HG03342 (cell line): ENCODE data around the gene RUNX1.
"Not testable (repeated sequence)": the region's sequence is repeated elsewhere in the genome, so short reads cannot be mapped to it uniquely, and the experiment has no call there.

Experiments used
- ATAC-seq: cut with Tn5 transposase; IDR thresholded peaks from one replicate; pipeline ENCODE4 v1.9.1; 2021; ENCODE audit warnings: mild to moderate bottlenecking, moderate library complexity; ENCODE audit not compliant: unreplicated experiment

The RUNX1 gene

GRCh38 chr21:34994766-34995631, 54.1 kb downstream of the RUNX1 start:
- no peak for ATAC-seq

GRCh38 chr21:34993521-34993921, 55.6 kb downstream of the RUNX1 start:
- ATAC-seq = not testable (repeated sequence)

DNA sequence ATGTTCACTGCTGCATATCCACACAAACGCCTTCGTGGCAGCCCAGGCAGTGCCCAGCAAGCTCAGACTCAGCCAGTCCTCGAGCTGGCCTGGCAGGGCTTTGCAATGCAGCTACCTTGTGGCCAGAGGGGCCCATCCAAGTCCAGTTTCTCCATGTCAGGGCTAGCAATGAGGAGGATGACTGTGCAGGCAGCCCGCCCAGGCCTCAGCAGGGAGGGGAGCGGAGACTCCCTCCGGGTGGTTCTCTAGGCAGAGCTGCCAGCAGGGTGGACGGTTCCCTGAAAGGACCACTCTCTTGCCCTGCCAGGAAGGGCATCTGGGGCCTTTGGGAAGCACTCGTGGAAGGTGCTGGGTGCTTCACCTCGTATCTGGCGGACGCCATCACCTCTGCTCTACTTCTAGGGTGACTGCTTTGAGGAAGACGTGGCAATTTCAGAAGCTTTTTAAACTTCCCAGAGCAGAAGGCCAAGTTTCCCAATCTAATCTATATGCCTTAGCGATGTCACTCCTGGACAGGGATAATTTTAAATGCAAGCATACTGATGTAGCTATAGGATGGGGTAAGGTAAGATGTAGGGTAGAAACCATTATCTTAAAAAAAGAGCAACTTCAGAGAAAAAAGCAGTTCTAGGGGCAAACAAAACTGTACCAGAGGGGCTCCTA, 56.2 kb downstream of the RUNX1 start:
- ATAC-seq = no peak

DNA sequence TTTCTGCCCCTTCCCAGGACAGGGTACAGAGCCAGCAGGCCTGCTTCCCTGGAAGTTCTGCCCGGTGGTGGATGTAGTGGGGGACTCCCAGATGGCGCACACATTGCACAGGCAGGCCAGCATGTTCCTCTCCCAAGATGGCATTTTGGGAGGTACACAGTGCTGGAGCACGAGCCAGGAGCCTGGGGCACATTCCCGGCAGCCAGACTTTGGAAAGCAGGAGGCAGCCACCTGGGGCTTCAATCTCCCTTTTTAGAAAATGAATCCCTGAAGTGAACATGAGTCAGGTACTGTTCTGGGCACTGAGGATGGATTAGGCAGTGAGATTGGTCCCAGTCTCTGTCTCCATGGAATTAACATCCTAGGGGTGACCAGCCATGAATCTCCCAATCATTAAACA, 56.9 kb downstream of the RUNX1 start:
- no peak for ATAC-seq

GRCh38 chr21:34991366-34991957, 57.6 kb downstream of the RUNX1 start:
- no peak for ATAC-seq

GRCh38 chr21:34990842-34991241, 58.3 kb downstream of the RUNX1 start:
- ATAC-seq = no peak

GRCh38 chr21:34989337-34990151, 59.6 kb downstream of the RUNX1 start:
- no peak for ATAC-seq

GRCh38 chr21:34988625-34989024, 60.5 kb downstream of the RUNX1 start:
- ATAC-seq = no peak

- no peak for ATAC-seq
Measured at GRCh38 chr21:34988139-34988538, 61.0 kb downstream of the RUNX1 start.

- no peak for ATAC-seq
Measured at GRCh38 chr21:34987501-34988072, 61.5 kb downstream of the RUNX1 start.

- peak; percentile 66 for ATAC-seq
Measured at GRCh38 chr21:34986561-34987500, 62.3 kb downstream of the RUNX1 start.

- no peak for ATAC-seq
Measured at GRCh38 chr21:34984356-34985058, 64.6 kb downstream of the RUNX1 start.

DNA sequence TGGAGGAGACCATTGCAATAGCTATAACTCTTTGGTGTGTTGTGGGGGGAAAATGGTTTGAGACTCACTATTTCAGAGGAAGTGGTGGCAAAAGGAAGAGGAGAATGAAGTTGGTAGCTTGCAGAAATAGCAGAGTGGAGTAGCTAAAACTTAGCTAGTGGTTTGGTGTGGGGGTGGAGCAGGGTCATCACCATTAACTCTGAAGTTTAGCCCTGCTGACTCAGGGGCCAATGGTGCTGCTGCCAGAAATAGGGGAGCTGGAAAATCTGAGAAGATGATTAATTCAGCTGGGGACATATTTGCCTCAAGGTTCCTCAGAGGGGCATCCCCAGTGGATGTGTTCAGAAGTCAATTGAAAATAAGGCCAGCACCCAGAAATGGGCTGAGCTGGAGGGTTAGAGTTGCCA, 65.4 kb downstream of the RUNX1 start:
- no peak for ATAC-seq

GRCh38 chr21:34981791-34982190, 67.3 kb downstream of the RUNX1 start:
- no peak for ATAC-seq

- ATAC-seq = no peak
Measured at GRCh38 chr21:34980423-34981115, 68.5 kb downstream of the RUNX1 start.

GRCh38 chr21:34979383-34979782, 69.7 kb downstream of the RUNX1 start:
- ATAC-seq = no peak

DNA sequence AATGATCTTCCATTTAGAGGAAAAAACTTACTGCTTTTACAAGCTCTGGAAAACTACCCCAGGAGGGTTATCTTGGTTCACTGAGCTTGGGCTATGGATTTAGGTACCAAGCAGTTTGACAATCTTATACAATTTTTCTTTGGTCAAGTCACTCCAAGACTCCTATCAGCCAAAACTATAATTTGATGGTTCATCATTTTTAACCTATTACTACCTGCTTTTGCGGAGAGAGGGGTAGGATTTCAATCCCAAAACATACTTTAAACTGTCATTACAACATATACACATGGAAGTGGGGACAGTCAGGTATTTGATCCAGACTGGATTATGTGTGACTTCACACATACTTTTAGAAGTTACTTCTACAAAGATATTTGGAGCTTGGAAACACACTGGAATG, 71.8 kb downstream of the RUNX1 start:
- ATAC-seq = no peak
